Lung microvascular endothelial cell (primary cell): Measurements from ENCODE around the gene STX8. TPM values are rescaled to one million over a fixed set of nuclear protein-coding genes. Genes with fewer than 3 reads are reported as not detected.
A peak's percentile ranks its signal among the peaks of the same experiment; 100 is the strongest.
"Not testable (repeated sequence)": the region's sequence is repeated elsewhere in the genome, so short reads cannot be mapped to it uniquely, and the experiment has no call there.

Experiments
- DNase-seq, 2 donors: peaks; one replicate each; pipeline versions ENCODE4 v3.0.0 to v3.0.0-alpha.2; 2010; ENCODE audit warnings: low read depth in 2 of 2
- total RNA-seq: library from RNA; depleted of rRNA; stranded (reverse); fragments of >200 nt; gene quantifications from 2 replicates; pipeline ENCODE4 v1.2.1, GENCODE V29; 2014

Gene STX8
- total RNA-seq, 1 donor from 2014 or later, result 43.8 TPM

GRCh38 chr17:9403257-9403656, 172.4 kb downstream of the STX8 start:
- DNase-seq, result no peak

GRCh38 chr17:9402590-9403199, 172.9 kb downstream of the STX8 start:
- DNase-seq, result peak; percentile 38 to 43

GRCh38 chr17:9401434-9401833, 174.2 kb downstream of the STX8 start:
- no peak for DNase-seq

- DNase-seq, result peak; percentile 59 to 90
Measured at GRCh38 chr17:9389111-9389527, 186.5 kb downstream of the STX8 start.

- DNase-seq, result peak; percentile 61 to 90
Measured at GRCh38 chr17:9386401-9386800, 189.2 kb downstream of the STX8 start.

GRCh38 chr17:9383826-9384225, 191.8 kb downstream of the STX8 start:
- DNase-seq, result no peak

- DNase-seq, result no peak
Measured at GRCh38 chr17:9382626-9383025, 193.0 kb downstream of the STX8 start.

GRCh38 chr17:9381068-9381467, 194.6 kb downstream of the STX8 start:
- DNase-seq, result no peak

GRCh38 chr17:9380361-9380760, 195.3 kb downstream of the STX8 start:
- DNase-seq, result no peak

GRCh38 chr17:9376177-9376576, 199.4 kb downstream of the STX8 start:
- not testable (repeated sequence) for DNase-seq

GRCh38 chr17:9371019-9371418, 204.6 kb downstream of the STX8 start:
- peak; percentile 54 to 92 for DNase-seq

- DNase-seq, result no peak
Measured at GRCh38 chr17:9370467-9370866, 205.2 kb downstream of the STX8 start.

GRCh38 chr17:9368631-9369030, 207.0 kb downstream of the STX8 start:
- DNase-seq, result no peak

GRCh38 chr17:9367156-9367555, 208.5 kb downstream of the STX8 start:
- peak in 1 of 2 donors; percentile 17 for DNase-seq

GRCh38 chr17:9364837-9365430, 210.7 kb downstream of the STX8 start:
- peak in 1 of 2 donors; percentile 66 for DNase-seq

GRCh38 chr17:9363440-9364350, 211.9 kb downstream of the STX8 start:
- peak in 1 of 2 donors; percentile 44 for DNase-seq

GRCh38 chr17:9361188-9361955, 214.2 kb downstream of the STX8 start:
- DNase-seq, result no peak

- no peak for DNase-seq
Measured at GRCh38 chr17:9360677-9361081, 214.9 kb downstream of the STX8 start.

GRCh38 chr17:9356488-9356911, 219.1 kb downstream of the STX8 start:
- peak; percentile 18 to 32 for DNase-seq

GRCh38 chr17:9355846-9356245, 219.8 kb downstream of the STX8 start:
- DNase-seq, result no peak

GRCh38 chr17:9355231-9355630, 220.4 kb downstream of the STX8 start:
- not testable (repeated sequence) for DNase-seq
